ENCODE measurements around the gene CEP72.

- TF ChIP-seq EP300 (IDR thresholded peaks at IDR 0.05) (no peak), POLR2A (IDR thresholded peaks at IDR 0.05) (no peak)
Observed at GRCh38 chr5:566636-567309, 45.4 kb upstream of the CEP72 start.
